HG03196 (cell line): Measurements from ENCODE around the gene SDR42E2.
"Not testable (repeated sequence)": the region's sequence is repeated elsewhere in the genome, so short reads cannot be mapped to it uniquely, and the experiment has no call there.

Source experiments
- ATAC-seq: cut with Tn5 transposase; IDR thresholded peaks from one replicate; pipeline ENCODE4 v1.9.1; 2021; ENCODE audit not compliant: unreplicated experiment

The SDR42E2 gene

DNA sequence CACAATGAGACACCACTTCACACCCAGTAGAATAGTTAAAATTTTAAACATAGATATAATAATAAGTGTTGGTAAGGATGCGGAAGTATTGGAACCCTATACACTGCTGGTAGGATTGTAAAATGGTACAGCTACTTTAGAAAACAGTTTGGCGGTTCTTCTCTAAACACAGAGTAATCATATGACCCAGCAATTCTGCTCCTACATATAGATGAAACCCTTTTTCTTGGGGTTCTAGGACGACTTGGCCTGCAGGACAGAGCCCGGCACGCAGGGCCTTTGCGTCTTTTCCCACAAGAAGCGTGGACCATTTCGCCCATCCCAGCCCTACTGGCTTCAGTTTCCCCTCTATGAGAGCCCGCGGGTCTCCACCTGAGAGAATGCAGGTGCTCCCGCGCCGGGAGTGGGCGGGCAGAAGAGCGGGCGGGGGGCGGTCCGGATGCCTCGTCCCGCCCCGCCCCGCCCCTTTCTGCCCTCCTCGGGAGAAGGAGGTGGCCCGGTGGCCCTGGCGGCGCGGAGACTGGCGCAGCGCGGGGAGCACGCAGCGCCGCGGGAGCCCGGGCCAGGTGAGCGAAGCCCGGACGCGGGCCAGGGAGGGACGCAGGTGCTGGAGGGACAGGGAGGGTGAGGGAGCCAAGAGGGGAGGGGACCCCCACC lies at the start of gene SDR42E2:
TSS of gene SDR42E2 (plus strand) at position 508 of the 657 bp plus-strand sequence. CDS start 3,077 bp downstream, outside the sequence.
- ATAC-seq = no peak

DNA sequence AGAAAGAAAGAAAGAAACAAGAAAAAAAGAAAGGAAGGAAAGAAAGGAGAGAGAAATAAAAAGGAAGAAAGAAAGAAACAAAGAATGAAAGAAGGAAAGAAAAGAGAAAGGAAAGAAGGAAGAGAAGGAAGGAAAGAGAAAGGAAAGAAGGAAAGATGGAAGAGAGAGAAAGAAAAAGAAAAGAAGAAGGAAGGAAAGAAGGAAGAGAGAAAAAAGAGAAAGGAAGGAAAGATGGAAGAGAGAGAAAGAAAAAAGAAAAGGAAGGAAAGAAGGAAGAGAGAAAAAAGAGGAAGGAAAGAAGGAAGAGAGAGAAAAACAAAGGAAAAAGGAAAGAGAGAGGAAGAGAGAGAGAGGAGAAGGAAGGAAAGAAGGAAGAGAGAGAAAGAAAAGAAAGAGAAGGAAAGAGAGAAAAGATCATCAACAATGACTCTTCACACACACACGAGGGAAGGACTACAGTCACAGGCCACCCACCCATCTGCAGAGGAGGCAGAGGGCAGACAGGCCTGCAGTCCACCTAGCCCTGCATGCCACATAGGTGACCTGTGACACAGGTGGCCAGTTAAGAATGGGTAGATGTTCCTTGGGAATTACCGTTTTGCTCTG lies 46.1 kb upstream of the SDR42E2 start:
- no peak for ATAC-seq

DNA sequence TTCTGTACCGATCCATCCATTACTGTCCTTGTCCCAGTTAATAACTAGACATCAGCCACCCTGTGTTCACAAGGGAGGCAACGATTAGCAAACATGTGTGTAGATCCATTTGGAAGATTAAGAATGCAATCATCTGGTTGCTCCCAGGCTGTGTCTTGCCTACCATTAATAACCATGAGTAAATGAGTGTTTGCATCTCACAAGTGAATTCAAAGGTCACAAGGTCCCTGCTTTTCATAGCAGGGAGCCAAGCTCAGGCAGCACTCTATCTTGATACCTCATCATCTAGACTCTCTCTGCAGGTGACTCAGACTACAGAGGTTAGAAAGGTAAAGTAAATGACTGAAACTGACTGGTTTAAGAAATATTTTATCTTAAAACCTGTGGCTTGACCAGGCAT lies 44.7 kb upstream of the SDR42E2 start:
- ATAC-seq = no peak

DNA sequence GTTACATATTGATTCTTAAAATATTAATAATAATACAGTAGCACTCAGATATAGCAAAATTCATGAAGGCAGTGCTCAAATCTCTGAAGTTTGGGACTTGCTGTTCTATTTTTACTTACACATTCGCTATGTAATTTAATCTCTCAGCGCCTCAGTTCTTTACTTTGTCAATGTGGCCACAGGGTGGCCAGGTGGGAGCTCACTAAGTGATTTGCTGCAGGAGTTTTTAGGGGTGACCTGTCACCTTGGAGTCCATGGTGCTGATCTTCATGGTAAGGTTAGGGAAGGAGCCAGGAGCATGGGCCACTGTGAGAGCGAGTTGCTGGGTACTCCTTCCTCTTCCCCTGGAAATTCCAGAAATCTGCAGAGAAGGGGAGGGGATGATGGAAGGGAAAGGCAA lies 41.9 kb upstream of the SDR42E2 start:
- ATAC-seq = no peak

DNA sequence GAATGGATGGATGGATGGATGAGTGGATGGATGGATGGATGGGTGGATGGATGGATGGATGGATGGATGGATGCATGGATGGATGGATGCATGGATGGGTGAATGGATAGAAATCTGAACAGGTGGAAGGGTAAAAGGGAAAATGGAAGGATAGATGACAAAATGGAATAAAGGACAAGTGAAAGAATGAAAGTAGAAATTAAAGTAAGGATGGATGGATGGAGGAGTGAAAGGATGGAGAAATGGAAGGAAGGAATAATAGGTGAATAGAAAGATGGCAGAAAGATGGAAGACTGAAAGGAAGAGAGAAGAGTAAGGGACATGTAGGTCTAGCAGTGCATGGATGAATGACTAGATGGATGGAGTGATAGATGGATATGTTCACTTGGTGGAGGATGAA lies 40.1 kb upstream of the SDR42E2 start:
- ATAC-seq = no peak

DNA sequence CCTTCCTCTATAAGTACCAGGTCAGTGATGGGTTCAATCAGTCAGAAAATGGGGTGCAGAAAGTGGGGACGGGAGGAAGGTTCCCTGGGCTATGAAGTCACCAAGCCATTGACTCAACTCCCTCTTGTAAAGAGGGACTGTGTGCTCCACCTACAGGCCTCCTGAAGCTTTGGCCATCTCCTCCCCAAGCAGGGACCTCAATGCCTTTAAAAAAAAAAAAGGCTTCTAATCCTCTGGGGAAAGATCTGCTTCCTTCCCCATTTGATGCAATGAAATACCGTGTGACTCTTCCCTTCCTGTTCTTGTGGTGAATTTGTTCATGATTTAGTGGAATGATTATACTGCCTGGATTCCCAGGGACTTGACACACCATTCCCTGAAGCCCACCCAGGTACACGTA lies 39.2 kb upstream of the SDR42E2 start:
- ATAC-seq = no peak

DNA sequence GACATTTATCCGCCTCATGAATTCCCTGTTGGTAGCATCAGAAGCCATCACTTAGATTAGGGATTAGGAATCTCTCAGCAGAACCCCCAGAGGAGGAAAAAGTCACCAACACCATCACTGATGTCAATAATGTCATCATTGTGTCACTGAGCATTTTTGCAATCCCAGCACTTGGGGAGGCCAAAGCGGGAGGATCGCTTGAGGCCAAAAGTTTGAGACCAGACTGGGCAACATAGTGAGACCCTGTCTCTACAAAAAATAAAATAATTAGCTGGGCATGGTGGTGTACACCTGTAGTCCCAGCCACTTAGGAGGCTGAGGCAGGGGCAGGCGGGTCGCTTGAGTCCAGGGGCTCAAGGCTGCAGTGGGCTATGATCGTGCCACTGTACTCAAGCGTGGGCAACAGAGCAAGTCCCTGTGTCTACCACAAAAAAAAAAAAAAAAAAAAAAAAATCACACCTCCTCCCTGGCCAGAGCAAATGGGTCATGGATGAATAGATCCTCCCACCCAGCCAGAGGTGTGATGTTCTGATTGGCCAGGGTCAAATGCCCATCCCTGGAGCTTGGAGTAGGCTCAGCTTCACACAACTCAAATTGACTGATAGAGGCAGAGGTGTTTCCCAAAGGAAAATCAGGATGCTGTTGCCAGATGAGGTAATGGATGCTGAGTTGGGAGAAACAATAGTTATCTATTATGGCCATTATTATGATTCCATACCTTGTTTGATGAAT lies 38.4 kb upstream of the SDR42E2 start:
- ATAC-seq = no peak

DNA sequence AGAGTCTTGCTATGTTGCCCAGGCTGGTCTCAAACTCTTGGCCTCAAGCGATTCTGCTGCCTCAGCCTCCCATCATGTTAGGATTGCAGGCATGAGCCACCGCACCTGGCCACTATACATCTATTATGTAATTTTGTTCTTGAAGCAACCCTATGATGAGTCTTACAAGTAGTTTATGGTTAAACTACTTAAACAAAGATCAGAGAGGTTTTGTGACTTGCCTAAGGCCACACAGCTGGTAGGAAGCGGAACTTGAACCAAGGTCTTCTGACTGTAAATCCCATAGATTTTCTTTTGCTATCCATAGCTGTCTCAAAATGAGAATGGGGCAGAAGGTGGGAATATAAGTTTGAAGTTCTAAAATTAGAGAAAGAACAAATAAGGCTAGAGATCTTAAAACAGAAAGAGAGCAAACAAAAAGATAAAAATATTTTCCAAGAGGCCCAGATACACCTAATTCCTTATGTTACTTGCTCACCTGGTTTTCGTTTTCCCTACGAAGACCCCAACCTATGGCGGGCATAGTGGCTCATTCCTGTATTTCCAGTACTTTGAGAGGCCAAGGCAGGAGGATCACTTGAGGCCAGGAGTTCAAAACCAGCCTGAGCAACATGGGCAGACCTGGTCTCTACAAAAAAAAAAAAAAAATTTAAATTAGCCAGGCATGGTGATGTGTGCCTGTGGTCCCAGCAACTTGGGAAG lies 37.6 kb upstream of the SDR42E2 start:
- no peak for ATAC-seq

DNA sequence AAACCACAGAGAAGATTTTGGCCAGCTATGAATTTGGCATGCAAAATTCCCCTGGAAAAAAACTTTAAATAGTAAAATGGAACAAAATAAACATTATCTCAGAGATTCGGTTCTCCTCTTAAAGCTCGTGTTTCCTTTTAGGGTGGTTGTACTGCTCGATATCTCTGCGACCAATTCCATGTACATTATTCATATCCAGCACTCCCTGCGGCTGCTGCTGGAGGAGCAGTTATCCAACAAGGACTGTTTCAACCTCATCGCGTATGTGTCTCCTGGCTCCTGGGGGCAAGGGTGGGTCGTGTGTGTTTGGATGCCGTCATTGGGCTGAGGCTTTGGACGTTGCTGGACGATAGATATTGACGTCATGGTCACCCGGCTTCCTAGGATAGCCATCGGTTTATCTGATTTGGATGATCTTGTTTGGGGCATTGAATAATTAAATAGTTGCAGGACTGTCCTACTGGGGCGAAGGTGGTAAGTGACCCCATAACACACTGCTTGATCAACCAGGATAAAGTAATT lies 36.2 kb upstream of the SDR42E2 start:
- no peak for ATAC-seq

DNA sequence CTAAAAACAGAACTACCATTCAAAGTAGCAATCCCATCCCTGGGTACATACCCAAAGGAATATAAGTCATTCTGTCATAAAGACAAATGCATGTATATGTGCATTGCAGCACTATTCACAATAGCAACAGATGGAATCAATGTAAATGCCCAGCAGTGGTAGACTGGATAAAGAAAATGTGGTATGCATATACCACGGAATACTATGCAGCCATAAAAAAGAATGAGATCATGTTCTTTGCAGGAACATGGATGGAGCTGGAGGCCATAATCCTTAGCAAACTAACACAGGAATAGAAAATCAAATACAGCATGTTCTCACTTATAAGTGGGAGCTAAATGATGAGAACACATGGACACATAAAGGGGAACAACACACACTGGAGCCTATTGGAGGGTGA lies 33.8 kb upstream of the SDR42E2 start:
- ATAC-seq = not testable (repeated sequence)

DNA sequence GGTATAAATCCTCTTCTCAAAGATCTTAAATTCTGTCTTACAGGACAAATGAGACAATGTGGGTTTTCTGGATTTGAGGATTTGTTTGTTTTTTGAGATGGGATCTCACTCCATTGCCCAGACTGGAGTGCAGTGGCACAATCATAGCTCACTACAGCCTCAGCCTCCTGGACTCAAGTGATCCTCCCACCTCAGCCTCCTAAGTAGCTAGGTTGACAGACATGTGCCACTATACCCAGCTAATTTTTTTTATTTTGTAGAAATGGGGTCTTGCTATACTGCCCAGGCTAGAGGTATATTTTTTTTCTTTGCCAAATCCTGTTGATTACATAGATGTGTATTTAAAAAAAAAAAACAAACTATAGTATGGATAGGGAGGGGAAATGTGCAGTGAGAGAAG lies 31.8 kb upstream of the SDR42E2 start:
- ATAC-seq = no peak

DNA sequence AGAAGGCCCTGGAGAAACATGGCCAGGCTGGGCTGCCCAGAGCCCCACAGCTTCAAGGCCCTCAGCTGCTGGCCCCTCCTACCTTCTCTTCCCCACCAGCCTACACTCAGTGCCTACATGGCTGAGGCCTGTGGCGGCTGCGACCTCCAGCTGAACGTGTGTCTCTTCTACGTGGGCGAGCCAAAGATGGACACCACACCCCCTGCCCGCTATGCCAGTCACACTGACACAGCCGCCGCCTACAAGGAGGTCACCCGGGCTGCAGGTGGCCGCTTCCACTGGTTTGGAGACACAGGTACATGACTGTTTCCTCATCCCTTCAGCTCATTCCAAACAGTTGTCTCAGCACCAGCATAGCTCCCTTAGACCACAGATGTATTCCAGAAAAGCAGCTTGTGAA lies 29.5 kb upstream of the SDR42E2 start:
- ATAC-seq = no peak

DNA sequence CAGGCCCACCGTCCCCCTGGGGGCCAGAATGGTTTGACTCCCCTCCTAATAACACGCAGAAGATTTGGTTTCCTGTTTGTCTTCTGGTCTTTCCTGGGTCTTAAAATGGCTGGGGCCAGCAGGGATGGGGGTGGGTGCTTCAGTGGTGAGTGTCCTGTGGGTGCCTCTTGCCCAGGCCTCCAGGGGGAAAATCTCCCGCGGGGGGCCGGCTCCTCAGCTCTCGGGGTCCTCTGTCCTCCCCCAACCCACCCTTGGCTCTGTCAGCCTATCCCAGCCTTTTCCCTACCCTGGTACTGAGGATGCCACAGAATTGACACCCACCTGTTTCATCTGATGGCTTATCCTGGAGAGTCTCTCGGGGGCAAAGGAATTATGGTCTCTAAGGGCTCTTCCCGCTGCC lies 23.8 kb upstream of the SDR42E2 start:
- no peak for ATAC-seq

DNA sequence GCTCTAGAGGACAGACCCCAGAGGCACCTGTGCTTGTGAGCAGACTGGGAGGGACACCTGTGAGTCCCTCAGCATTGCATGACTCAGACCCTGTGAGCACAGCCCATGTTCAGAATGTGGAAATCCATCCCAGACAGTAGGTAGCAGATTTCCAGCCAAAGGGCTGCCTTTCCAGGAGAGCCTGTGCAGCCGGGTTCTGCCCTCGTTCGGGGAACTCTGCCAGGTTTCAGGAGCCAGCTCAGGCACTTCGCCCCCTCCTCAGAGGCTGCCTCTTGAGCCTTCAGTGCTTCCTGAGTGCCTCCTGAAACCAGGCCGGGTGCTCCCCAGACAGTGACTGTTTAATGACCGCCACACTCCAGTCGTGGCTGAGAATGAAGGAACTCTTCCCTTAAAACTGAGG lies 23.3 kb upstream of the SDR42E2 start:
- ATAC-seq = no peak

DNA sequence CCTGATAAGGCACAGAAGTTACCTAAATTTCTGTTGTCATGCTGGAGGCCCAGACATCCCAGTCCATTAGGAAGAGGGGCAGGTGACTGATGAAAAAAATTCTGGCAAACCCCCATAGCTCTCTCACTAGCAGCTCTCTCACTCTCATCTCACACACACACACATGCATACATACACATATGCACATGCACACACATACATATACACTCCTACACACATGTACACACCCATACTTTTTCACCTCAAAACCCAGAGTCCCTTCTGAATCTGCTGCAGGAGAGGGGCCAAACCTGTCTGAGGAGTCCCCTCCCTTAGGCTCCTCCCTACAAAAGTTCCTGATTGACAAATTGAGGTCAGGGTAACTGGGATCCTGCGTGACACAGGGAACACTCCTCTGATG lies 22.6 kb upstream of the SDR42E2 start:
- ATAC-seq = no peak

DNA sequence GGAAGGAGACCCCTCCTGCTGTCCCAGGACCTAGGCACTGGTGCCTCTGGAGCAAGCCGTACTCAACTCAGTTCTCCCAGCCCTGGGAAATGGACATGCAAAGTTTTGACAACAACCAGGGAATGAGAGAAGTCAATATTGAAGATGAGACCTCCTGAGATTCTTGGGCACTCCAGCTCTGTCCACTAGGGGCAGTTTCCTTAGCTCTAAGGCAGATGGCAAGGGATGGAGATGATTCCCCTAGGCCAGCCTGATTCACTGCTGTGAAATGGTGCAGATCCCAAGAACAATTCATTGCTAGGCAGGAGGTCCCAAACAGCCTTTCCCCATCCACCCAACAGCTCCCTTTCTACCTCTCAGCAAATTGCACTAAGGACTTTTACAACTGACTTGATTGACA lies 20.5 kb upstream of the SDR42E2 start:
- ATAC-seq = no peak

DNA sequence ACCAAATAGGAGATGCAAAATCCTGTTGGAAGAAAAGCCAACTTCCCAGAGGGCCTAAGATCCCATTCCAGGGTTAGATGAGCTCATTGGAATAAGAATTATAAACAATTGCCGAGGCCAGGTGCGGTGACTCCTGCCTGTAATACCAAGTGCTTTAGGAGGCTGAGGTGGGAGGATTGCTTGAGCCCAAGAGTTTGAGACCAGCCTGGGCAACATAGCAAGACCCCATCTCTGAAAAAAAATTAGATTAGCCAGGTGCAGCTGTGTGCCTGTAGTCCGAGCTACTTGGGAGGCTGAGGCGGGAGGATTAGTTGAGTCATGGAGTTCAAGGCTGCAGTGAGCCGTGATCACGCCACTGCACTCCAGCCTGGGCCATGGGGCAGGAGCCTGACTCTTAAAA lies 17.8 kb upstream of the SDR42E2 start:
- no peak for ATAC-seq

DNA sequence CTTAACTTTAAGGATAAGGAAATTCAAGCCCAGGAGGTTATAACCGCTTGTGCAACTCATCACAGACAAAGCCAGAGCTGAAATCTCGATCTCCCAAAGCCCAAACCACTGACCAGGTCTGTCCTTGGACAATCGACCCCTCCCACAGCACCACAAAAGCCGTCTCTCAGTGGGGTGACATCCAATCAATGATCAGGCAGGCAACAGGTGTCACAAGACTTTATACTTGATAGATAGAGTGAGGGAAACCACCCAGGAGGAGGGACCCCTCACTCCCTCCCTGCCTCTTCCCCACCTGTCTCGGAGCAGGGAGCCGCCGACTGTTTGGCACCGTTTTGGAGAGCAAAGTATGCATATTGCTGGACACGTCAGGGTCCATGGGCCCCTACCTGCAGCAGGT lies 14.5 kb upstream of the SDR42E2 start:
- no peak for ATAC-seq

DNA sequence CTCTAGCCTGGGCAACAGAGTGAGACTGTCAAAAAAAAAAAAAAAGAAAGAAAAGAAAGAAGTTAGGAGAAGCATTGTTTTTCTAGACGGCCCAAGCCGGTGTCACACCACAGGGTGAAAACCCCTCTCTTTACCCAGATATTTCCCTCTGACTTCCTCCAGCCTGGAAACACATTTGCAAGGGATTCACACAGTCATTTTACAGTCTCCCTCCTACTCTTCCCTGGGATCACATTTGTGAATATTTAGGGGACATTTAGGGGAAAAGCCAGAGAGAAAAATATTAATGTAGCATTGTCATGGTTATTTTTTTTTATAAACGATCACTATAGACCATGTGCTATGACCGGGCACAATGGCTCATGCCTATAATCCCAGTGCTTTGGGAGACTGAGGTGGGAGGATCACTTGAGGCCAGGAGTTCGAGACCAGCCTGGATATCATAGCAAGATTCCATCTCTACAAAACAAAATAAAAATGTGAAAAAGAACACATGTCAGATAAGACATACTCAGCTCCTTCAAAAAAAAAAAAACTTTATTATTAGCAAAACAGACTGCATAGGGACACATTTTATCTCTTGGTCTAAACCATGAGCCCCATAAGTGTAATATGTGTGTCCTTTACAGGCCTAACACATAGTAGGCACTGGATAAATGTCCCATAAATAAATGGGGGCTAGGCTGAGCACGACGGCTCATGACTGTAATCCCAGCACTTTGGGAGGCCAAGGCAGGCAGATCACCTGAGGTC lies 10.9 kb upstream of the SDR42E2 start:
- ATAC-seq = no peak

DNA sequence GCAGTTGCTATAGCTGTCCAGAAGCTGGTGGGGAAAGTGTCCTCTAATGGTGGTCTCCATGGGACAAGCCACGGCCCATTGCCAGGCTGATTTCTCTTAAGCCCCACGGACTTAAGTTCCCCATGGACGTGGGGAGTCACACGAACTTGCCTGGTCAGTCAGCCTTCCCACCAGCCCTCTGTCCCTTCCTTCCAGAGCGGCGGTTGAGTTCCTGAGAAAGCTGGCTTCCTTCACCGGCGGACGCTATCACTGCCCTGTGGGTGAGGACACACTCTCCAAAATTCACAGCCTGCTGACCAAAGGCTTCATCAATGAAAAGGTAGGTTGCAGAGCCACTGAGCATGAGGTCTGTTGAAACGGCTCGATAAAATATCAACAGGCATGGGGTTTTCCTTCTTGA lies 10.0 kb upstream of the SDR42E2 start:
- no peak for ATAC-seq

DNA sequence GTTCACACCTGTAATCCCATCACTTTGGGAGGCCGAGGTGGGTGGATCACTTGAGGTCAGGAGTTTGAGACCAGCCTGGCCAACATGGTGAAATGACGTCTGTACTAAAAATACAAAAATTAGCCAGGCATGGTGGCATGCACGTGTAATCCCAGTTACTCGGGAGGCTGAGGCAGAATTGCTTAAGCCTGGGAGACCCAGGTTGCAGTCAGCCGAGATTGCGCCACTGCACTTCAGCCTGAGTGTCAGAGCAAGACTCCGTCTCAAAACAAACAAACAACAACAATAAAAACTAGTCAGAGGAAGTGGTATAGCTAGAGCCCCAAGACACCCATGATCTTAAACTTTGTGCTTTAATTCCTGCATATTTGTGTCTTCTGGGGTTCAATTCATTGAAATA lies 9.2 kb upstream of the SDR42E2 start:
- not testable (repeated sequence) for ATAC-seq
